ENCODE results near the gene ZSWIM4. TPM values are rescaled to one million over a fixed set of nuclear protein-coding genes. Genes with fewer than 3 reads are reported as not detected.
A peak's percentile ranks its signal among the peaks of the same experiment; 100 is the strongest.

Gene ZSWIM4
- total and polyA plus RNA-seq, 7 donors: 0.60 to 4.4 (median 3.2) TPM

DNA sequence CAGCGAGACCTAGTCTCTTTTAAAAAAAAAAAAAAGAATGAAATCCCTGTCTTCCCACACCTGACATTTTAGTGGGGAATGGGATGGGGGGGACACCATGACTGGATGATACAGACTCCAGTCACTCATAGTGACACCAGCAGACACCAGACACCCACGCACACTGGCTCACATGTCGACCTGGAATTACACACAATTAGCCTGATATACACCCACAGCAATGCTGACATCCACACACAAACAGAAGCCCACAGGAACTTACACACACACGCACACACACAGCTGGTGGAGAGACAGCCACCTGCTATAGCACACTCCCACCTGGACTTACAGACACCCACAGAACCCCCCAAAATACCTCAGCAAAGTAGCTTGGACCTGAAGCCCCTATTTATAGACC, 73.4 kb downstream of the ZSWIM4 start:
- intact Hi-C loops (cut with DNase I): no loop called here
- 77 to 84% methylated on average over 4 of the region's 4 CpGs for WGBS, 2 donors
- Histone ChIP-seq H3K27ac (no peak overlapping the region), H3K4me1 (peaks cover 0 to 32% (median 22%) of the 10 kb centered on the region in 4 donors), H3K9me3 (no peaks in the 10 kb centered on the region), H3K27me3 (peaks cover 0 to 10% (median 4%) of the 10 kb centered on the region in 3 donors), H3K36me3 (no peaks in the 10 kb centered on the region), H3K4me3 (no peak overlapping the region)
- DNase-seq: no peak
- TF ChIP-seq EP300 (IDR thresholded peaks at IDR 0.05) (no peak), CTCF (IDR thresholded peaks at IDR 0.05) (no peak), POLR2AphosphoS5 (IDR thresholded peaks at IDR 0.05) (no peak), POLR2A (IDR thresholded peaks at IDR 0.05) (no peak)

GRCh38 chr19:13869281-13869680, 74.0 kb downstream of the ZSWIM4 start:
- no peaks in the 10 kb centered on the region for H3K36me3 ChIP-seq
- DNase-seq: no peak
- intact Hi-C loops (cut with DNase I): no loop called here
- peaks cover 0 to 28% (median 20%) of the 10 kb centered on the region in 4 donors for H3K4me1 ChIP-seq
- H3K27ac ChIP-seq: no peak overlapping the region
- H3K27me3 ChIP-seq: peaks cover 0 to 10% (median 4%) of the 10 kb centered on the region in 3 donors
- TF ChIP-seq CTCF (IDR thresholded peaks at IDR 0.05) (no peak), POLR2AphosphoS5 (IDR thresholded peaks at IDR 0.05) (no peak), POLR2A (IDR thresholded peaks at IDR 0.05) (no peak), EP300 (IDR thresholded peaks at IDR 0.05) (no peak)
- WGBS, 2 donors: 79 to 88% methylated on average over 13 of the region's 13 CpGs
- no peak overlapping the region for H3K4me3 ChIP-seq
- H3K9me3 ChIP-seq: no peaks in the 10 kb centered on the region

DNA sequence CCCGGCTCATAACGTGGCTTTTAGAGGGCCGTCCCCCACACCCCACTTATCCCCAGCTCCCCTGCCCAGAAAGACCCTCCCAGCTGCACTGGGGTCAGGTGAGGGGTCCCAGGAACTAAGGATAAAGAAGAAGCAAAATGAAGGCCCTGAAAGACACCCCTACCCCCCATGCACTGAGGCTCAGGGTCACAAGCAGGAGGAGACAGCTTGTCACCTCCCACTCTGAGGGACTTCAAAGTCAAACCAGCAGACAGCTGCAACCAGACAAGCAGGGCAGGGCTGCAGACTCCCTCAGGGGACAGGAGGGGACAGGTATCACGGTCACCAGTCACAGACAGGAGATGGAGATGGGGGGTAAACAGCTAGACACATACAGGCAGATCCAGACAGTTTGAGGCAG, 75.6 kb downstream of the ZSWIM4 start:
- Histone ChIP-seq H3K27ac (no peak overlapping the region), H3K36me3 (no peaks in the 10 kb centered on the region), H3K27me3 (peaks cover 0 to 10% (median 4%) of the 10 kb centered on the region in 3 donors), H3K4me3 (no peak overlapping the region), H3K4me1 (peaks cover 0 to 18% (median 16%) of the 10 kb centered on the region in 4 donors), H3K9me3 (no peaks in the 10 kb centered on the region)
- no peak for DNase-seq
- intact Hi-C loops (cut with DNase I): no loop called here
- WGBS, 2 donors: 88 to 90% methylated on average over 4 of the region's 4 CpGs
- TF ChIP-seq EP300 (IDR thresholded peaks at IDR 0.05) (no peak), POLR2A (IDR thresholded peaks at IDR 0.05) (no peak), POLR2AphosphoS5 (IDR thresholded peaks at IDR 0.05) (no peak), CTCF (IDR thresholded peaks at IDR 0.05) (no peak)

- Histone ChIP-seq H3K36me3 (no peaks in the 10 kb centered on the region), H3K9me3 (no peaks in the 10 kb centered on the region), H3K4me3 (peak overlapping the region in 3 of 4 donors; percentile 25 to 47 (median 46)), H3K27ac (no peak overlapping the region), H3K27me3 (peaks cover 0 to 10% (median 4%) of the 10 kb centered on the region in 3 donors), H3K4me1 (peaks cover 0 to 12% (median 9%) of the 10 kb centered on the region in 4 donors)
- TF ChIP-seq CTCF (IDR thresholded peaks at IDR 0.05) (no peak), POLR2A (IDR thresholded peaks at IDR 0.05) (no peak), EP300 (IDR thresholded peaks at IDR 0.05) (no peak), POLR2AphosphoS5 (IDR thresholded peaks at IDR 0.05) (no peak)
- 17 to 45% methylated on average over 5 of the region's 5 CpGs for WGBS, 2 donors
- no peak for DNase-seq
- intact Hi-C loops (cut with DNase I): no loop called here
Observed at GRCh38 chr19:13872339-13872694, 77.1 kb downstream of the ZSWIM4 start.
